Endothelial cell of umbilical vein (primary cell): ENCODE measurements around the gene TBC1D17. TPM values are rescaled to one million over a fixed set of nuclear protein-coding genes. Genes with fewer than 3 reads are reported as not detected.

ENCODE experiments used
- BruUV-seq: library from RNA; stranded (reverse); fragments of 400-500 nt; replicated peaks from 2 replicates; lab custom pipeline; 2021; lab: Mats Ljungman, UMichigan
- CTCF ChIA-PET: fragments of 300-600, 350-600 bp; sonication (Branson Sonifier 250); formaldehyde crosslinking; loops from one replicate; lab custom pipeline; 2021; ENCODE audit warnings: antibody characterized with exemption, inconsistent platforms; lab: Charles Lee
- POLR2A ChIA-PET: fragments of 300-600, 350-600 bp; sonication (Branson Sonifier 250); formaldehyde crosslinking; loops from one replicate; lab custom pipeline; 2021; ENCODE audit warnings: antibody characterized with exemption, inconsistent platforms; lab: Charles Lee
- DNase-seq: peaks from one replicate; pipeline ENCODE4 v3.0.0-alpha.2; 2011; ENCODE audit warnings: low read depth, low spot score
- FAIRE-seq: peaks from 2 replicates; lab custom pipeline; 2011; peaks lifted over from hg19 to GRCh38; lab: Jason Lieb, UNC
- H2AFZ ChIP-seq: 2 replicates; pipeline ENCODE4 v1.6.0; 2012; ENCODE audit warnings: low read depth, low read length, control low read depth, inconsistent platforms
- H3K27ac ChIP-seq: 2 replicates; pipeline ENCODE4 v1.5.1; 2011; ENCODE audit warnings: low read depth, mild to moderate bottlenecking, control low read depth, low read length, moderate library complexity; ENCODE audit not compliant: insufficient read depth
- H3K27me3 ChIP-seq, 2 experiments: 2 replicates each; pipeline versions ENCODE4 v1.6.0 to v1.6.1; 2011; ENCODE audit warnings: low read length in 2 of 2, mixed read lengths in 1 of 2; ENCODE audit not compliant: control insufficient read depth in 2 of 2, insufficient read depth in 2 of 2
- H3K36me3 ChIP-seq, 2 experiments: 2 replicates in 1 of 2; 3 replicates in 1 of 2; pipeline ENCODE4 v1.5.1; 2011; ENCODE audit warnings: low read length in 2 of 2, mild to moderate bottlenecking in 1 of 2, moderate library complexity in 1 of 2; ENCODE audit not compliant: control insufficient read depth in 2 of 2, insufficient read depth in 2 of 2; ENCODE audit errors: extremely low read depth in 1 of 2
- H3K4me1 ChIP-seq: 3 replicates; pipeline ENCODE4 v1.5.1; 2011; ENCODE audit warnings: mild to moderate bottlenecking, low read length; ENCODE audit not compliant: control insufficient read depth, insufficient read depth; ENCODE audit errors: extremely low read depth
- H3K4me2 ChIP-seq: 2 replicates; pipeline ENCODE4 v1.6.1; 2011; ENCODE audit warnings: low read length, control low read depth, mixed read lengths; ENCODE audit not compliant: insufficient read depth
- H3K4me3 ChIP-seq, 3 experiments: fragments of 200-600 bp in 1 of 3; sonication (generic), shearing (Covaris generic) in 1 of 3; replicated peaks in 1 of 3; 2 replicates each; pipeline ENCODE4 v1.5.1; 2011 to 2016; ENCODE audit warnings: control low read depth in 3 of 3, low read length in 3 of 3, mild to moderate bottlenecking in 2 of 3, inconsistent platforms in 1 of 3, low read depth in 1 of 3, moderate library complexity in 1 of 3; ENCODE audit not compliant: insufficient read depth in 1 of 3
- H3K79me2 ChIP-seq: 2 replicates; pipeline ENCODE4 v1.6.0; 2012; ENCODE audit warnings: low read length, inconsistent platforms; ENCODE audit not compliant: control insufficient read depth, insufficient read depth
- H3K9ac ChIP-seq: replicated peaks from 2 replicates; pipeline ENCODE3; 2011; ENCODE audit warnings: low read length, control low read depth; ENCODE audit not compliant: insufficient read depth; ENCODE audit errors: extremely low read depth
- H3K9me1 ChIP-seq: replicated peaks from 3 replicates; pipeline ENCODE4 v1.6.0; 2011; ENCODE audit warnings: mild to moderate bottlenecking, low read length; ENCODE audit not compliant: control insufficient read depth, insufficient read depth; ENCODE audit errors: extremely low read depth
- H3K9me3 ChIP-seq: replicated peaks from 2 replicates; pipeline ENCODE4 v1.5.1; 2012; ENCODE audit warnings: low read length, inconsistent platforms; ENCODE audit not compliant: control insufficient read depth, insufficient read depth
- H4K20me1 ChIP-seq: replicated peaks from 2 replicates; pipeline ENCODE3; 2011; ENCODE audit warnings: mild to moderate bottlenecking, low read length; ENCODE audit not compliant: control insufficient read depth, insufficient read depth; ENCODE audit errors: extremely low read depth
- CTCF ChIP-seq, 2 donors: IDR thresholded peaks; 1 replicate in 1 of 2; 2 replicates in 1 of 2; pipeline ENCODE4 v1.5.1; 2011; ENCODE audit warnings: low read length in 2 of 2, mild to moderate bottlenecking in 2 of 2, moderate library complexity in 2 of 2, control low read depth in 1 of 2, inconsistent platforms in 1 of 2, low read depth in 1 of 2; ENCODE audit not compliant: insufficient read depth in 1 of 2; ENCODE audit errors: extremely low read depth in 1 of 2
- FOS ChIP-seq: IDR thresholded peaks from 2 replicates; pipeline ENCODE4 v1.6.1; 2011; ENCODE audit warnings: mild to moderate bottlenecking, low read length, moderate library complexity, borderline replicate concordance; ENCODE audit not compliant: insufficient read depth
- GATA2 ChIP-seq: IDR thresholded peaks from 2 replicates; pipeline ENCODE4 v1.7.0; 2011; ENCODE audit warnings: low read depth, mild to moderate bottlenecking, moderate library complexity, mixed read lengths, low read length; ENCODE audit not compliant: insufficient read length, insufficient read depth
- JUN ChIP-seq: IDR thresholded peaks from 2 replicates; pipeline ENCODE4 v1.6.1; 2011; ENCODE audit warnings: borderline replicate concordance, low read depth; ENCODE audit not compliant: insufficient read length, insufficient read depth
- MYC ChIP-seq: IDR thresholded peaks from one replicate; pipeline ENCODE4 v1.6.1; 2011; ENCODE audit warnings: mild to moderate bottlenecking, low read depth, low read length
- POLR2A ChIP-seq: IDR thresholded peaks from 2 replicates; pipeline ENCODE4 v1.6.1; 2012; ENCODE audit warnings: low read depth, mild to moderate bottlenecking, control low read depth, low read length
- POLR2AphosphoS5 ChIP-seq: IDR thresholded peaks from 2 replicates; pipeline ENCODE4 v1.6.1; 2012; ENCODE audit warnings: low read depth, mild to moderate bottlenecking, control low read depth, low read length, moderate library complexity; ENCODE audit not compliant: insufficient read depth
- dilution Hi-C: fragments of 300-500 bp; cut with MboI; formaldehyde crosslinking; loops from one replicate; pipeline ENCODE4 v1.15.0; 2019; ENCODE audit warnings: low sequenced_read_pairs; ENCODE audit not compliant: extremely low pct_ligation_motif_present
- intact Hi-C: fragments of 100-400 bp; cut with micrococcal nuclease; formaldehyde crosslinking; loops from one replicate; pipeline ENCODE4 v1.10.0; 2022
- polyA plus RNA-seq, 4 experiments: library from polyadenylated mRNA; depleted of rRNA in 3 of 4; stranded (reverse) in 3 of 4; unstranded in 1 of 4; fragments of >200 nt; gene quantifications; 2 replicates each; pipeline versions ENCODE4 v1.2.1 to v1.2.3, GENCODE V29; 2011 to 2012; ENCODE audit warnings: missing spikeins in 1 of 4
- total RNA-seq: library from RNA; stranded (reverse); gene quantifications from 2 replicates; pipeline ENCODE4 v1.2.3, GENCODE V29; 2021
- TF ChIP-seq, protein P1 (sequence below): IDR thresholded peaks from 2 replicates; pipeline ENCODE4 v1.6.1; 2011; ENCODE audit not compliant: insufficient read depth, insufficient read length

The TBC1D17 gene
- total and polyA plus RNA-seq, 2 donors (not counting 3 experiments of a cell fraction or from before 2014, with no cell fraction given) = 34.2 to 39.3 TPM

GRCh38 chr19:49872245-49873128, 5.0 kb upstream of the TBC1D17 start:
- Histone ChIP-seq H3K79me2 (peaks cover 18% of the 10 kb centered on the region), H3K4me2 (no peak overlapping the region), H2AFZ (no peak overlapping the region), H3K36me3 (peaks cover 0 to 9% of the 10 kb centered on the region in 2 experiments), H4K20me1 (no peaks in the 10 kb centered on the region), H3K4me3 (no peak overlapping the region), H3K4me1 (peaks cover 21% of the 10 kb centered on the region), H3K9ac (no peak overlapping the region), H3K9me1 (no peaks in the 10 kb centered on the region), H3K9me3 (no peaks in the 10 kb centered on the region), H3K27me3 (no peaks in the 10 kb centered on the region), H3K27ac (no peak overlapping the region)
- intact Hi-C loops (no loop called here), dilution Hi-C loops (no loop called here)
- no TSS peak for BruUV-seq
- ChIA-PET POLR2A (no interaction called here), CTCF (no interaction called here)
- no peak for FAIRE-seq
- TF ChIP-seq JUN = no peak
- no peak for TF ChIP-seq MYC
- TF ChIP-seq POLR2AphosphoS5 = no peak
- TF ChIP-seq, protein P1, sequence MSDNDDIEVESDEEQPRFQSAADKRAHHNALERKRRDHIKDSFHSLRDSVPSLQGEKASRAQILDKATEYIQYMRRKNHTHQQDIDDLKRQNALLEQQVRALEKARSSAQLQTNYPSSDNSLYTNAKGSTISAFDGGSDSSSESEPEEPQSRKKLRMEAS = no peak
- no peak for TF ChIP-seq CTCF (IDR thresholded peaks at IDR 0.05; ENCODE audit: extremely low read depth in 1 of 2, insufficient read depth in 1 of 2, low read depth in 1 of 2, low read length in 2 of 2)
- TF ChIP-seq GATA2 = no peak
- no peak for TF ChIP-seq POLR2A
- no peak for TF ChIP-seq FOS
- no peak for DNase-seq
